Astrocyte (in vitro differentiated cells and primary cell): Measurements from ENCODE around the gene CD63. TPM values are rescaled to one million over a fixed set of nuclear protein-coding genes. Genes with fewer than 3 reads are reported as not detected.

Experiments
- DNase-seq: peaks from one replicate; pipeline ENCODE4 v3.0.0-alpha.2; 2010; ENCODE audit warnings: low read depth
- FAIRE-seq: peaks from 2 replicates; lab custom pipeline; 2011; peaks lifted over from hg19 to GRCh38; lab: Jason Lieb, UNC
- H2AFZ ChIP-seq: 2 replicates; pipeline ENCODE4 v1.6.0; 2012; ENCODE audit warnings: low read depth, low read length, inconsistent platforms
- H3K27ac ChIP-seq: 2 replicates; pipeline ENCODE4 v1.5.1; 2011; ENCODE audit warnings: low read depth, low read length, inconsistent platforms
- H3K27me3 ChIP-seq: 2 replicates; pipeline ENCODE4 v1.6.0; 2011; ENCODE audit warnings: low read length, inconsistent platforms; ENCODE audit not compliant: insufficient read depth
- H3K36me3 ChIP-seq: 2 replicates; pipeline ENCODE4 v1.5.1; 2011; ENCODE audit warnings: low read length, inconsistent platforms; ENCODE audit not compliant: insufficient read depth
- H3K4me1 ChIP-seq: 2 replicates; pipeline ENCODE4 v1.5.1; 2011; ENCODE audit warnings: low read length, inconsistent platforms; ENCODE audit not compliant: insufficient read depth
- H3K4me2 ChIP-seq: 2 replicates; pipeline ENCODE4 v1.6.0; 2012; ENCODE audit warnings: low read length, inconsistent platforms
- H3K4me3 ChIP-seq: 2 replicates; pipeline ENCODE4 v1.5.1; 2011; ENCODE audit warnings: low read depth, mild to moderate bottlenecking, low read length, inconsistent platforms; ENCODE audit not compliant: insufficient read depth
- H3K79me2 ChIP-seq: 2 replicates; pipeline ENCODE4 v1.6.0; 2012; ENCODE audit warnings: mild to moderate bottlenecking, low read length, inconsistent platforms; ENCODE audit not compliant: insufficient read depth
- H3K9ac ChIP-seq: 2 replicates; pipeline ENCODE4 v1.6.0; 2012; ENCODE audit warnings: mild to moderate bottlenecking, low read length, inconsistent platforms
- H3K9me3 ChIP-seq: 2 replicates; pipeline ENCODE4 v1.5.1; 2012; ENCODE audit warnings: low read depth, mild to moderate bottlenecking, low read length, inconsistent platforms; ENCODE audit not compliant: insufficient read depth
- H4K20me1 ChIP-seq: 2 replicates; pipeline ENCODE4 v1.6.0; 2012; ENCODE audit warnings: low read length, inconsistent platforms; ENCODE audit not compliant: insufficient read depth
- H3K27ac Mint-ChIP-seq: one replicate; pipeline ENCODE4 v1.8.0; 2021; ENCODE audit warnings: mild to moderate bottlenecking, mixed read lengths; ENCODE audit not compliant: unreplicated experiment
- H3K27me3 Mint-ChIP-seq: one replicate; pipeline ENCODE4 v1.8.0; 2021; ENCODE audit warnings: low read depth, mixed read lengths; ENCODE audit not compliant: unreplicated experiment
- H3K36me3 Mint-ChIP-seq: one replicate; pipeline ENCODE4 v1.8.0; 2021; ENCODE audit warnings: low read depth, mixed read lengths; ENCODE audit not compliant: unreplicated experiment
- H3K4me1 Mint-ChIP-seq: one replicate; pipeline ENCODE4 v1.8.0; 2021; ENCODE audit warnings: low read depth, mixed read lengths; ENCODE audit not compliant: unreplicated experiment
- H3K4me3 Mint-ChIP-seq: one replicate; pipeline ENCODE4 v1.8.0; 2021; ENCODE audit warnings: mild to moderate bottlenecking, moderate library complexity, mixed read lengths; ENCODE audit not compliant: unreplicated experiment
- H3K9me3 Mint-ChIP-seq: one replicate; pipeline ENCODE4 v1.8.0; 2021; ENCODE audit warnings: mild to moderate bottlenecking, mixed read lengths; ENCODE audit not compliant: unreplicated experiment
- EZH2 ChIP-seq: IDR thresholded peaks from 2 replicates; pipeline ENCODE4 v1.6.1; 2012; ENCODE audit warnings: mild to moderate bottlenecking, low read length, inconsistent platforms; ENCODE audit not compliant: insufficient read depth
- total RNA-seq: library from RNA; stranded (reverse); gene quantifications from 2 replicates; pipeline ENCODE4 v1.2.1, GENCODE V29; 2021
- TF ChIP-seq, protein P1 (sequence below): IDR thresholded peaks from 2 replicates; pipeline ENCODE4 v1.5.1; 2011; ENCODE audit warnings: low read depth, mild to moderate bottlenecking, inconsistent platforms, low read length, moderate library complexity; ENCODE audit not compliant: insufficient read depth

The CD63 gene
- total RNA-seq, 1 donor from 2014 or later = 1,014 TPM

DNA sequence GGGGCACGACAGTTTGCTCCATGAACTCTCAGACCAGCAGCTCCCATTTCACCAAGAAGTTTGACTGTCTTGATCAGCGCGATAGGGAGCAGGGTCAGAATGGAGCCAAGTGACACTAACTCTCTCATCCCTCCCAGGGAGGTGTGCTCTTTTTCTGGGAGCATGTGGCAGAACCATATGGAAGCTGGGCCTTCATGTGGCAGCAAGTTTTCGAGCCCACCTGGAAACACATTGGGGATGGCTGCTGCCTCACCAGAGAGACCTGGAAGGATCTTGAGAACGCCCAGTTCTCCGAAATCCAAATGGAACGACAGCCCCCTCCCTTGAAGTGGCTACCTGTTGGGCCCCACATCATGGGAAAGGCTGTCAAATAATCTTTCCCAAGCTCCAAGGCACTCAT lies 45.1 kb downstream of the CD63 start:
- Histone ChIP-seq H3K4me2 (no peak overlapping the region), H2AFZ (no peak overlapping the region), H3K4me3 (no peak overlapping the region), H3K9ac (no peak overlapping the region), H3K36me3 (no peaks in the 10 kb centered on the region), H3K79me2 (no peaks in the 10 kb centered on the region), H3K27me3 (no peaks in the 10 kb centered on the region), H3K9me3 (no peaks in the 10 kb centered on the region), H3K27ac (no peak overlapping the region), H3K4me1 (peaks cover 10% of the 10 kb centered on the region), H4K20me1 (no peaks in the 10 kb centered on the region)
- Mint-ChIP-seq H3K4me1 (peaks cover 14% of the 10 kb centered on the region), H3K27ac (no peak overlapping the region), H3K36me3 (peaks cover 5% of the 10 kb centered on the region), H3K27me3 (peaks cover 17% of the 10 kb centered on the region), H3K9me3 (peaks cover 5% of the 10 kb centered on the region), H3K4me3 (no peak overlapping the region)
- no peak for FAIRE-seq
- DNase-seq = no peak
- TF ChIP-seq, protein P1, sequence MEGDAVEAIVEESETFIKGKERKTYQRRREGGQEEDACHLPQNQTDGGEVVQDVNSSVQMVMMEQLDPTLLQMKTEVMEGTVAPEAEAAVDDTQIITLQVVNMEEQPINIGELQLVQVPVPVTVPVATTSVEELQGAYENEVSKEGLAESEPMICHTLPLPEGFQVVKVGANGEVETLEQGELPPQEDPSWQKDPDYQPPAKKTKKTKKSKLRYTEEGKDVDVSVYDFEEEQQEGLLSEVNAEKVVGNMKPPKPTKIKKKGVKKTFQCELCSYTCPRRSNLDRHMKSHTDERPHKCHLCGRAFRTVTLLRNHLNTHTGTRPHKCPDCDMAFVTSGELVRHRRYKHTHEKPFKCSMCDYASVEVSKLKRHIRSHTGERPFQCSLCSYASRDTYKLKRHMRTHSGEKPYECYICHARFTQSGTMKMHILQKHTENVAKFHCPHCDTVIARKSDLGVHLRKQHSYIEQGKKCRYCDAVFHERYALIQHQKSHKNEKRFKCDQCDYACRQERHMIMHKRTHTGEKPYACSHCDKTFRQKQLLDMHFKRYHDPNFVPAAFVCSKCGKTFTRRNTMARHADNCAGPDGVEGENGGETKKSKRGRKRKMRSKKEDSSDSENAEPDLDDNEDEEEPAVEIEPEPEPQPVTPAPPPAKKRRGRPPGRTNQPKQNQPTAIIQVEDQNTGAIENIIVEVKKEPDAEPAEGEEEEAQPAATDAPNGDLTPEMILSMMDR = no peak
- TF ChIP-seq EZH2 = no peak

DNA sequence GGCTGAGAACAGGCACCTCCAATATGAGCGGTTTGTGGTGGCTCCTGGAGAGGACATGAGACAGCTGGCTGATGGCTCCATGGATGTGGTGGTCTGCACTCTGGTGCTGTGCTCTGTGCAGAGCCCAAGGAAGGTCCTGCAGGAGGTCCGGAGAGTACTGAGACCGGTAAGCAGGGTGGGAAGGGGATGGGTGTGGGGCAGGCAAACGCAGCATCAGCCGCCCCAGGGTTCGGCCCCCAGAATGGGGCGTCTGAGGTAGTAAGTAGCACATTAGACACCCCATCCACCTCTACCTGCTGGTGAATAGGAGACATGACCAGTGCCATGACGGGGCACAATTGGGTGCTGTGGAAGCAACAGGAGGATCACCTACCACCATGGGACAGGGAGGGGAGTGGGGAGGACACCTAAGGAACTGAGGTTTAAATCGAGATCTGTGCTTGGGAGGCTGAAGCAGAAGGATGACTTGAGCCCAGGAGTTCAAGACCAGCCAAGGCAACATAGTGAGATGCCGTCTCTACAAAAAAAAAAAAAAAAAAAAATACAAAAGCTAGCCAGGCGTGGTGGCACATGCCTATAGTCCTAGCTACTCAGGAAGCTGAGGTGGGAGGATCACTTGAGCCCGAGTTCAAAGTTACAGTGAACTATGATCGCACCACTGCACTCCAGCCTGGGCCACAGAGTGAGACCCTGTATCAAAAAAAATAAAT lies 46.6 kb downstream of the CD63 start:
- no peaks in the 10 kb centered on the region for H3K79me2 ChIP-seq
- no peak overlapping the region for H3K4me3 ChIP-seq
- H3K27me3 ChIP-seq = no peaks in the 10 kb centered on the region
- Mint-ChIP-seq H3K4me3 (no peak overlapping the region), H3K9me3 (peaks cover 5% of the 10 kb centered on the region), H3K27me3 (peaks cover 17% of the 10 kb centered on the region), H3K4me1 (peaks cover 14% of the 10 kb centered on the region), H3K36me3 (peaks cover 2% of the 10 kb centered on the region), H3K27ac (no peak overlapping the region)
- no peak overlapping the region for H3K9ac ChIP-seq
- peak overlapping the region; percentile 78 for H3K4me2 ChIP-seq
- H4K20me1 ChIP-seq = no peaks in the 10 kb centered on the region
- no peak for TF ChIP-seq EZH2
- TF ChIP-seq, protein P1 = no peak
- no peaks in the 10 kb centered on the region for H3K36me3 ChIP-seq
- peaks cover 10% of the 10 kb centered on the region for H3K4me1 ChIP-seq
- peak overlapping the region; percentile 68 for H2AFZ ChIP-seq
- H3K9me3 ChIP-seq = no peaks in the 10 kb centered on the region
- FAIRE-seq = no peak
- H3K27ac ChIP-seq = no peak overlapping the region
- no peak for DNase-seq
